Fibroblast of pulmonary artery (primary cell): ENCODE measurements around the gene ZNF486.
"Not testable (repeated sequence)": the region's sequence is repeated elsewhere in the genome, so short reads cannot be mapped to it uniquely, and the experiment has no call there.

Experiments
- DNase-seq: peaks from one replicate; pipeline ENCODE4 v3.0.0-alpha.2; 2010; ENCODE audit warnings: low read depth
- H3K4me3 ChIP-seq: replicated peaks from 2 replicates; pipeline ENCODE4 v1.5.1; 2011; ENCODE audit warnings: low read depth, mild to moderate bottlenecking, control low read depth, low read length, moderate library complexity
- TF ChIP-seq, protein P1 (sequence below): IDR thresholded peaks from 2 replicates; pipeline ENCODE4 v1.5.1; 2011; ENCODE audit warnings: mild to moderate bottlenecking, control low read depth, low read length, inconsistent platforms; ENCODE audit errors: missing control alignments

Gene ZNF486

GRCh38 chr19:20186174-20186573 is 19.2 kb downstream of the ZNF486 start:
- TF ChIP-seq, protein P1, sequence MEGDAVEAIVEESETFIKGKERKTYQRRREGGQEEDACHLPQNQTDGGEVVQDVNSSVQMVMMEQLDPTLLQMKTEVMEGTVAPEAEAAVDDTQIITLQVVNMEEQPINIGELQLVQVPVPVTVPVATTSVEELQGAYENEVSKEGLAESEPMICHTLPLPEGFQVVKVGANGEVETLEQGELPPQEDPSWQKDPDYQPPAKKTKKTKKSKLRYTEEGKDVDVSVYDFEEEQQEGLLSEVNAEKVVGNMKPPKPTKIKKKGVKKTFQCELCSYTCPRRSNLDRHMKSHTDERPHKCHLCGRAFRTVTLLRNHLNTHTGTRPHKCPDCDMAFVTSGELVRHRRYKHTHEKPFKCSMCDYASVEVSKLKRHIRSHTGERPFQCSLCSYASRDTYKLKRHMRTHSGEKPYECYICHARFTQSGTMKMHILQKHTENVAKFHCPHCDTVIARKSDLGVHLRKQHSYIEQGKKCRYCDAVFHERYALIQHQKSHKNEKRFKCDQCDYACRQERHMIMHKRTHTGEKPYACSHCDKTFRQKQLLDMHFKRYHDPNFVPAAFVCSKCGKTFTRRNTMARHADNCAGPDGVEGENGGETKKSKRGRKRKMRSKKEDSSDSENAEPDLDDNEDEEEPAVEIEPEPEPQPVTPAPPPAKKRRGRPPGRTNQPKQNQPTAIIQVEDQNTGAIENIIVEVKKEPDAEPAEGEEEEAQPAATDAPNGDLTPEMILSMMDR: no peak
- DNase-seq: no peak
- H3K4me3 ChIP-seq: no peak overlapping the region

- no peak for DNase-seq
- TF ChIP-seq, protein P1: no peak
- H3K4me3 ChIP-seq: no peak overlapping the region
These were observed 30.7 kb downstream of the ZNF486 start for GRCh38 chr19:20197747-20198146.

GRCh38 chr19:20209051-20209450 is 42.0 kb downstream of the ZNF486 start:
- TF ChIP-seq, protein P1: no peak
- no peak for DNase-seq
- no peak overlapping the region for H3K4me3 ChIP-seq

- not testable (repeated sequence) for H3K4me3 ChIP-seq, DNase-seq
These were observed 47.4 kb downstream of the ZNF486 start for GRCh38 chr19:20214366-20214765.

DNA sequence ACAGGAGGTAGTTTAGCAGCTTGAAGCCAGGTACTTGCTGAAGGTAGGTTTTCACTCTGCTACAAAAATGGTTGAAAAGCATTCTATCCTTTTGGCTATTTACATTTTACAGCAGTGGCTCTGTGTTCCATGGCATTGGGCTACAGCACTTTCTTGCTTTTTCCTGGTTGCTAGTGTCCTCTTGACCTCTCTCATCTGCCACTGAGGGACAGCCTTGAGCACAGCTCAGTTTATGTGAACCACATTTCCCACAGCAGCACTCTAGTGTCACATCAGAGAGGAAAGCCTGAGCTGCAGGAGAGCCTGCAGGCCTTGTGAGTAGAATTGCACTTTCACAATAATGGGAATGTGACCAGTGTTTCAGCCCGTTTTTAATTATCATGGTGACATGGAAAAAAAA is 54.6 kb downstream of the ZNF486 start:
- not testable (repeated sequence) for DNase-seq, H3K4me3 ChIP-seq

DNA sequence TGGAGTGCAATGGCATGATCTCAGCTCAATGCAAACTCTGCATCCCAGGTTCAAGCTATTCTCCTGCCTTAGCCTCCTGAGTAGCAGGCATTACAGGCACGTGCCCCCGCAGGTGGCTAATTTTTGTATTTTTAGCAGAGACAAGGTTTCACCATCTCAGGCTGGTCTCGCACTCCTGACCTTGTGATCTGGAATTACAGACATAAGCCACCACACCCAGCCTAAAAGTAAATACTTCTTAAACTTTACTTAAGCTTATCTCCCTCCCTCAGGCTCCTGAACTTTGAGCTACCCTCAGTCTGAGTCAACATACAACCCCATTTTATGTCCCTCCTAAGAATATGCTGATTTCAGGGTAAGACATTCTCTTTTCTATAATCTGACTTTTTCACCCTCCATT is 66.1 kb downstream of the ZNF486 start:
- H3K4me3 ChIP-seq: no peak overlapping the region
- TF ChIP-seq, protein P1: no peak
- DNase-seq: no peak

DNA sequence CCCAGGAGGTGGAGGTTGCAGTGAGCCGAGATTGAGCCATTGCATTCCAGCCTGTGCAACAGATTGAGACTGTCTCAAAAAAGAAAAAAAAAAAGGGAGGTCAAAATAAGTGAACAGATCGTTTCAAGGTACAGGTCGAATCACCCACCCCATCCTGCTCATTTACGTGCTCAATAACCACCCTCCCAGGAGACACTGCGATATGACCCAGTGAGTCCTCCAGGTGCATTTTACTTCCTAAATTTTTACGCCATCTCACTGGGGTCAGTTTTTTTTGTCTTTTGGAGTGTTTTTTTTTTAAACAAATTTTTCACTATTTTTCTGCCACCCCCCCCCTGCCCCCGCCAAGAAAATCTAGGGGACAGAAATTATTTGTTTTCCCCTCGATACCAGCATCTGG is 68.1 kb downstream of the ZNF486 start:
- H3K4me3 ChIP-seq: no peak overlapping the region
- TF ChIP-seq, protein P1: no peak
- DNase-seq: no peak

DNA sequence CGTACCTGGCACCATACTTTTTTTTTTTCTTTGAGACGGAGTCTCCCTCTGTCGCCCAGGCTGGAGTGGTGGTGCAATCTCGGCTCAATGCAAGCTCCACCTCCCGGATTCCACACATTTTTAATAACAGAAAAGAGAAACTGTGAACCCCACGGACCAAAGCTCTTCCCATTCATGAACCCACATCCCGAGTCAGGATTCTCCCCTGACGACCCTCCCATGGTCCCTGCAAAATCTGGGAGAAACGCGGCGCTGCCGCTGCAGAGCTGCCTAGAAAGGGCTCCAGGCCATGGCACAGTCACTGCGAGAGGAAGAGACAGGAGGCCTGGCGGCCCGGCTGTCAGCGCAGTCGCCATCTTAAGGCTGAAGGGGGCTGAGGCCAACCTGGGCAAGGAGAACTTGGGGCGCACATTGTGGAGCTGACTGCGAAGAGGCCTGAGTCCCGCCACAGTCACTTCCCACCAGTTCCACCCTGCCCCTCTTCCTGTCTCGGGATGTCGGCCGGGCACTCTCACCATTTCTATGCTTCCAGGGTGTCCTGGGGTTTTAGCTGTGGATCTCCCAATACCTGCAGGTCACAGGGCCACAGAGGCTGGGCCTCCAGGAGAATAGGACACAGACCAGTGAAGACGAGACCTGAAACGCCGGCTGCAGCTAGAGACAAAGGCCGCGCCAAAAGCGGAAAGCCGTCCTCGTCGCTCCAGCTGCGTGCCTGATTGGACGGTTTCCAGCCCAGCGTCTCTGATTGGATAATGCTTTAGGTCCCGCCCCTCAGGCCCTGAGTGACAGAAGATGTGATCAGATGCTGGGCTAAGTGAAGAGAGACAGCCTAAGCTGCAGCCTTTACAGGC is 71.0 kb downstream of the ZNF486 start:
- H3K4me3 ChIP-seq: peak overlapping the region; percentile 84
- DNase-seq: peak; percentile 88
- TF ChIP-seq, protein P1: peak; percentile 17
